ENCODE data around the gene RNU6-9.

RNU6-9 gene

GRCh38 chr19:942133-942645 lies 48.9 kb downstream of the RNU6-9 start:
- Histone ChIP-seq H3K36me3 (ENCODE audit: control insufficient read depth, low read length) (no peaks in the 10 kb centered on the region), H3K27ac (ENCODE audit: low read depth, low read length) (no peak overlapping the region), H3K9me2 (replicated peaks; ENCODE audit: control insufficient read depth, low read length) (no peaks in the 10 kb centered on the region), H3K4me3 (ENCODE audit: low read length) (no peak overlapping the region), H4K20me1 (ENCODE audit: control insufficient read depth, insufficient read depth, low read depth, low read length) (no peaks in the 10 kb centered on the region), H3K9me3 (ENCODE audit: control insufficient read depth, insufficient read depth, low read length) (no peaks in the 10 kb centered on the region), H3F3A (ENCODE audit: control insufficient read depth, insufficient read depth) (no peaks in the 10 kb centered on the region), H3K4me1 (ENCODE audit: control insufficient read depth, low read length) (peaks cover 5% of the 10 kb centered on the region), H3K79me2 (ENCODE audit: control insufficient read depth, low read length) (no peaks in the 10 kb centered on the region), H3K27me3 (ENCODE audit: control insufficient read depth, low read length) (peaks cover 25% of the 10 kb centered on the region), H3K4me2 (ENCODE audit: low read length) (no peak overlapping the region)
- no peak for TF ChIP-seq CTCF (IDR thresholded peaks at IDR 0.05; ENCODE audit: low read depth, low read length, poor library complexity, severe bottlenecking)
- no peak for TF ChIP-seq EZH2phosphoT487 (IDR thresholded peaks at IDR 0.05; ENCODE audit: borderline replicate concordance, low read length)

Measured in DOHH2 (cell line).